T-helper 9 cell (primary cell): ENCODE data around the gene STAC2.
A peak's percentile ranks its signal among the peaks of the same experiment; 100 is the strongest.

Source experiments
- DNase-seq: peaks from one replicate; pipeline ENCODE4 v3.0.0-alpha.2; 2020

STAC2 gene

GRCh38 chr17:39231591-39232551 is 6.1 kb upstream of the STAC2 start:
- DNase-seq: peak; percentile 46

GRCh38 chr17:39231091-39231561 is 5.4 kb upstream of the STAC2 start:
- no peak for DNase-seq

GRCh38 chr17:39230361-39230760 is 4.6 kb upstream of the STAC2 start:
- no peak for DNase-seq

GRCh38 chr17:39229274-39229913 is 3.6 kb upstream of the STAC2 start:
- DNase-seq: no peak

GRCh38 chr17:39227364-39227919 is 1.7 kb upstream of the STAC2 start:
- DNase-seq: no peak

GRCh38 chr17:39225959-39226683 is 376 bp upstream of the STAC2 start:
- DNase-seq: no peak

GRCh38 chr17:39224778-39225307 is 902 bp downstream of the STAC2 start:
- no peak for DNase-seq

GRCh38 chr17:39223907-39224777 is 1.6 kb downstream of the STAC2 start:
- no peak for DNase-seq

GRCh38 chr17:39222866-39223834 is 2.6 kb downstream of the STAC2 start:
- no peak for DNase-seq

- DNase-seq: no peak
These were observed 3.6 kb downstream of the STAC2 start for GRCh38 chr17:39222151-39222550.

- DNase-seq: no peak
These were observed 4.2 kb downstream of the STAC2 start for GRCh38 chr17:39221572-39221971.

- DNase-seq: no peak
These were observed 6.0 kb downstream of the STAC2 start for GRCh38 chr17:39219647-39220154.

GRCh38 chr17:39218906-39219305 is 6.8 kb downstream of the STAC2 start:
- no peak for DNase-seq

GRCh38 chr17:39217734-39218369 is 7.9 kb downstream of the STAC2 start:
- DNase-seq: no peak

GRCh38 chr17:39213852-39214251 is 11.9 kb downstream of the STAC2 start:
- no peak for DNase-seq

GRCh38 chr17:39212841-39213480 is 12.8 kb downstream of the STAC2 start:
- DNase-seq: no peak

GRCh38 chr17:39212195-39212810 is 13.4 kb downstream of the STAC2 start:
- no peak for DNase-seq

GRCh38 chr17:39210093-39210434 is 15.7 kb downstream of the STAC2 start:
- no peak for DNase-seq
